Right forelimb (tissue), 1 donor: ENCODE data around the gene MISP.

Experiments used
- DNase-seq: peaks from one replicate; pipeline ENCODE4 v3.0.0-alpha.2; 2018

Gene MISP

DNA sequence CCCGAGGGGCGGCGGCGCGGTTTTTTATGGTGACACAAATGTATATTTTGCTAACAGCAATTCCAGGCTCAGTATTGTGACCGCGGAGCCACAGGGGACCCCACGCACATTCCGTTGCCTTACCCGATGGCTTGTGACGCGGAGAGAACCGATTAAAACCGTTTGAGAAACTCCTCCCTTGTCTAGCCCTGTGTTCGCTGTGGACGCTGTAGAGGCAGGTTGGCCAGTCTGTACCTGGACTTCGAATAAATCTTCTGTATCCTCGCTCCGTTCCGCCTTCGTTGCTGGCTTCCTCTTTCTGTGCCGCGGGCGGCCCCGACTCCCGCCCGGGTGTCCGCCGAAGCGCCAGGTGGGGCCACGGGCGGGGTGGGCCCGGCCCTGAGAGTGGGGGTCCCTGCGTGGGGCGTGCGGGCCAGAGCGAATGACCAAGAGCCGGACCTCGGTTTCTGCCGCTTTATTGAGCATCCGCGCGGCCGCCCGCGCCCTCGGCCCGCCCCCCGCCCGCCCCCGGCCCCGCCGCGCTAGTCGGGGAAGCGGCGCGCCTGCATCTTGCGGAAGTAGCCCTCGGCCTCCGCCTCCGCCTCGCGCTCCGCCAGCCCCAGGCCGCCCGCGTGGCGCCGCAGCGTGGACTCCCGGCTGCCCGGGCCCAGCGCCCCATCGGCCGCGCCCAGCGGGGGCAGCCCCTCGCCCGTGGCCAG is 61.3 kb downstream of the MISP start:
- DNase-seq = no peak

DNA sequence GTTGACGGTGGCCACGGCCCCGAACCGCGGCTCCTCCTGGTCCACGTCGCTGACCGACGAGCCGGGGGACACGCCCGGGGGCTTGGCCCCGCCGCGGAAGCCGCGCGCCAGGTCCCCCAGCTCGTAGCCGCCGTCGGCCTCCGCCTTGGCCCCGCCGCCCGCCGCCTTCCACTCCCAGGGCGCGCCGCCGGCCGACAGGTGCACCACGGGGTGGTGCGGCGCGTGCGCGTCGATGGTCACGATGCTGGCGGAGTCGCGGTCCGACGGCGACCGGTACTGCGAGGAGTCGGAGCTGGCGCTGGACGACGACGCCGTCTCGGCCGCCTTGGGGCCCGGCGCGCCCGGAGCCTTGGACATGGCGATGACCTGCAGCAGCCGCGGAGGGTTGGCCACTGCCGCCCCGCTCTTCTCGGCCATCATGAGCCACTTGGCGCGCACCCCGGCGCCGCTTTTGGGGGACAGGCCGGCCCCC is 61.9 kb downstream of the MISP start:
- DNase-seq = no peak

DNA sequence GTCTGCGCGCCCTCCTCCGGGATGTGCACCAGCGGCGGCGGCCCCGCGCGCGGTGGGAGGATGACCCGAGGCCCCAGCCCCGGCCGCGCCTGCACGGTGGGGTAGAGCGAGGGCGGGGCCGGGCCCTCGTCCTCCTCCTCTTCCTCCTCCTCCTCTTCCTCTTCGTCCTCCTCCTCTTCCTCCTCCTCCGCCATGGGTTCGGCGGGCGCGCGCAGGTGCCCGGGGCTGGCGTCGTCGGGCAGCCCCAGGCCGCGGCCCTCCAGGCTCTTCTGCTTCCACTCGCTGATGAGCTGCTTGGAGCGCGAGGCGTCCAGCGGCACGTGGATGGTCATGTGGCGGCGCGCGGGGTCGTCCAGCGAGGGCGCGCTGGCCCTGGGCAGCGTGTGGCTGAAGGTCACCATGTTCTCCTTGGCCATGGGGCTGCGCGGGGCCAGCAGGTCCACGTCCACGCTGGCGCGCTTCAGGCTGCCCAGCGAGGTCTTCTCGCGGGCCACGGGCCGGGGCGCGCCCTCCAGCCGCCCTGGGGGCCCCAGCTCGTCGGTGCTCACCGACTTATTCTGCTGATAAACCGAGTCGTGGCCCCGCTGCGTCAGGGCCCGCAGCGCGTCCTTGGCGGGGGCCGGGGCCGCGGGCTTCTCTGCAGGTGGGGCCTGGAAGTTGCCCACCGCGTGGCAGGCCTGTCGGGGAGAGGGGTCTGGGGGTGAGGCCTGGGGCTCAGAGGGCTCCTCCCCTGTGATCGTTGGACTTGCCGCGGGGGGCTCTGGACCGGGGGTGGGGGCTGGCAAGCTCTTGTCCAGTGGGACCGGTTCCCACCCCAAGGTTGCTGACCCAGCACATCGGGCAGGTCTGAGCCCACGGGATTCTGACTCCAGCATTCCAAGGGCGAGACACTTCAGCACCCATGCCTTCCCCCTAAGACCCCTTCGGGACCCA is 62.6 kb downstream of the MISP start:
- DNase-seq = no peak
